B cell (primary cell): Measurements from ENCODE around the gene NPW.

ENCODE experiments used
- EZH2 ChIP-seq: IDR thresholded peaks from 2 replicates; pipeline ENCODE4 v1.6.1; 2012; ENCODE audit warnings: borderline replicate concordance, low read depth, mild to moderate bottlenecking, moderate library complexity, low read length; ENCODE audit not compliant: insufficient read depth, poor library complexity, severe bottlenecking
- TF ChIP-seq, protein P1 (sequence below): fragments of 200-600 bp; IDR thresholded peaks from one replicate; pipeline ENCODE4 v1.8.0; 2022; ENCODE audit warnings: antibody characterized with exemption, mild to moderate bottlenecking

DNA sequence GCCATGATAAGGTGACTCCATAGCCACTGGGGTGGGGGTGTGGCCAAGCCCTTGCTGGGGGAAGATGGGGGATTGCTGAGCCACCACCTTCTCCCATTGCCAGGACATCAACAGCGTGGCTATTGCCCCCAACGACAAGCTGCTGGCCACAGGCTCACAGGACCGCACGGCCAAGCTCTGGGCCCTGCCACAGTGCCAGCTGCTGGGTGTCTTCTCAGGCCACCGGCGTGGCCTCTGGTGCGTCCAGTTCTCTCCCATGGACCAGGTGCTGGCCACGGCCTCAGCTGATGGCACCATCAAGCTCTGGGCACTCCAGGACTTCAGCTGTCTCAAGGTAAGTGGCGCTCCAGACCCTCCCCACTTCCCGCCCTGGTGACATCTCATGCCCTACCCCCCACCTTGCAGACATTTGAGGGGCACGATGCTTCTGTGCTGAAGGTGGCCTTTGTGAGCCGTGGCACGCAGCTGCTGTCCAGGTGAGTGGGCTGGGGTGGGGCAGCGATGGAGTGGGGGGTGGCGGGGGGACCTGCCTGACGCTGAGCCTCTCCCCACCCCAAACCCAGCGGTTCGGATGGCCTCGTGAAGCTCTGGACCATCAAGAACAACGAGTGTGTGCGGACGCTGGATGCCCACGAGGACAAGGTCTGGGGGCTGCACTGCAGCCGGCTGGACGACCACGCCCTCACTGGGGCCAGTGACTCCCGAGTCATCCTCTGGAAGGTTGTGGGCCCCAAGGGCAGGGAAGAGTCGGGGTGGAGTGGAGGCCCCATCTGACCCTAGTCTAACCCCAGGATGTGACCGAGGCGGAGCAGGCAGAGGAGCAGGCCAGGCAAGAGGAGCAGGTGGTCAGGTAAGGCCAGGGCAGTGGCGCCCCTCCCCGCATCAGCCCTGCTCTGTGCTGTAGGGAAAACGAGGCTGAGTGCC is 42.4 kb upstream of the NPW start:
- no peak for TF ChIP-seq EZH2
- TF ChIP-seq, protein P1, sequence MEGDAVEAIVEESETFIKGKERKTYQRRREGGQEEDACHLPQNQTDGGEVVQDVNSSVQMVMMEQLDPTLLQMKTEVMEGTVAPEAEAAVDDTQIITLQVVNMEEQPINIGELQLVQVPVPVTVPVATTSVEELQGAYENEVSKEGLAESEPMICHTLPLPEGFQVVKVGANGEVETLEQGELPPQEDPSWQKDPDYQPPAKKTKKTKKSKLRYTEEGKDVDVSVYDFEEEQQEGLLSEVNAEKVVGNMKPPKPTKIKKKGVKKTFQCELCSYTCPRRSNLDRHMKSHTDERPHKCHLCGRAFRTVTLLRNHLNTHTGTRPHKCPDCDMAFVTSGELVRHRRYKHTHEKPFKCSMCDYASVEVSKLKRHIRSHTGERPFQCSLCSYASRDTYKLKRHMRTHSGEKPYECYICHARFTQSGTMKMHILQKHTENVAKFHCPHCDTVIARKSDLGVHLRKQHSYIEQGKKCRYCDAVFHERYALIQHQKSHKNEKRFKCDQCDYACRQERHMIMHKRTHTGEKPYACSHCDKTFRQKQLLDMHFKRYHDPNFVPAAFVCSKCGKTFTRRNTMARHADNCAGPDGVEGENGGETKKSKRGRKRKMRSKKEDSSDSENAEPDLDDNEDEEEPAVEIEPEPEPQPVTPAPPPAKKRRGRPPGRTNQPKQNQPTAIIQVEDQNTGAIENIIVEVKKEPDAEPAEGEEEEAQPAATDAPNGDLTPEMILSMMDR = no peak
